ENCODE data around the gene SEMA4B.
"Not testable (repeated sequence)": the region's sequence is repeated elsewhere in the genome, so short reads cannot be mapped to it uniquely, and the experiment has no call there.

SEMA4B gene

DNA sequence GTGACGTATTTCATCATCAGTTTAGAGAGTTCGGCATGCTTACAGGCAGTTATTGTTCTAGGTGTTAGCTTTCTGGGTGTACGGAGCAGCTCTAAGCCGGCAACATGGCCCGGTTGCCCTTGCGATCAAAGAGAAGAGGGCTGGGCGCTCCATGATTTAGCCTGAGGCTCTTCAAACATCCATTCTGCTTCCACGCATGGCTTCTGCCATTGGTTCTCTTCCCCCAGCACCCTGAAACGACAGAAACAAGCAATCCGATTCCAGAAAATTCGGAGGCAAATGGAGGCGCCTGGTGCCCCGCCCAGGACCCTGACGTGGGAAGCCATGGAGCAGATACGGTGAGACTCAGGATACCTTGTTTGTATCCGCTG, 64.9 kb downstream of the SEMA4B start:
- Histone ChIP-seq H3K27me3 (ENCODE audit: control insufficient read depth, insufficient read depth, low read length) (no peaks in the 10 kb centered on the region), H3K4me1 (ENCODE audit: control insufficient read depth, insufficient read depth, low read length) (peaks cover 22% of the 10 kb centered on the region), H3K9me3 (ENCODE audit: control insufficient read depth, insufficient read depth, low read length) (no peaks in the 10 kb centered on the region), H3K9ac (ENCODE audit: low read depth, low read length) (peak overlapping the region; percentile 81), H3K4me3 (ENCODE audit: low read depth, low read length) (peak overlapping the region; percentile 97), H3K36me3 (ENCODE audit: control insufficient read depth, insufficient read depth, low read length) (peaks cover 34% of the 10 kb centered on the region), H3K27ac (ENCODE audit: low read depth, low read length) (peak overlapping the region; percentile 95)

DNA sequence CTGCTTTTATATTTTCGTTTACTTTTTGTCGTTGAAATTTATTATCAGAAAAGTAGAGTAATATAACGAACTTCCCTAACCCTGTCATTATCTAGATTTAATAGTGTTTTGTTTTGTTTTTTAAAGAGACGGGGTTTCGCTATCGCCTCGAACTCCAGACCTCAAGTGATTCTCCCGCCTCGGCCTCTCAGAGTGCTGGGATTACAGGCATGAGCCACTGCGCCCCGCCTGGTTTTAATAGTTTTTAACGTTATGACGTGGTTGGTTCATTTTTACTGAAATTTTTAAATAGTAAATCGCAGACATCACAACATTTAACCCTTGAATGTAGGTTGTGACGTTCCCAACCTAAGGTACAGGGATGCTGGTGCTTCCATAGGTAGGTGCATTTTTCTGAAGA, 65.4 kb downstream of the SEMA4B start:
- H3K4me3 ChIP-seq (ENCODE audit: low read depth, low read length), result peak overlapping the region; percentile 97
- H3K9me3 ChIP-seq (ENCODE audit: control insufficient read depth, insufficient read depth, low read length), result no peaks in the 10 kb centered on the region
- peak overlapping the region; percentile 95 for H3K27ac ChIP-seq (ENCODE audit: low read depth, low read length)

DNA sequence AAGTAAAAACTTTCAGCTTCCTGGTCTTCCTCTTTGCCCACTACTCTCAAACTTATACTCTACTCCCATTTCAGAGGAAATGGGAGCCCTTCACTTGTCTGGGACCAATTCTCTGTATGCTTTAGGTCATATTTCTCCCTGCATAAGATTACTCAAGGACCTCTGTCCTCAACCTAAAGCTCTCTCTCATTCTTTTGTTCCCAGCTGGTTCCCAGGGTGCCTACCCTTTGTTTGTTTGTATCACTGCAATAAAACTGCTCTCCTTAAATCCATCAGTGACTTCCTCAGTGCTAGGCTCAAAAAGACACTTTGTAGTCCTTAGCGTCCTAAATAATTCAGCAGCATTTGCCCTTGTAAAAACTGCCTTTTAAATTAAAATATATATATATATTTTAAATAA, 67.3 kb downstream of the SEMA4B start:
- Histone ChIP-seq H3K9me3 (ENCODE audit: control insufficient read depth, insufficient read depth, low read length) (no peaks in the 10 kb centered on the region), H3K27ac (ENCODE audit: low read depth, low read length) (no peak overlapping the region), H3K4me1 (ENCODE audit: control insufficient read depth, insufficient read depth, low read length) (peaks cover 22% of the 10 kb centered on the region), H3K36me3 (ENCODE audit: control insufficient read depth, insufficient read depth, low read length) (peaks cover 56% of the 10 kb centered on the region), H3K27me3 (ENCODE audit: control insufficient read depth, insufficient read depth, low read length) (no peaks in the 10 kb centered on the region), H3K9ac (ENCODE audit: low read depth, low read length) (no peak overlapping the region), H3K4me3 (ENCODE audit: low read depth, low read length) (peak overlapping the region; percentile 14; the same call in 1 of the 2 replicates)

More for the DNA sequence above, 65.4 kb downstream of the SEMA4B start:
- peaks cover 22% of the 10 kb centered on the region for H3K4me1 ChIP-seq (ENCODE audit: control insufficient read depth, insufficient read depth, low read length)
- peaks cover 38% of the 10 kb centered on the region for H3K36me3 ChIP-seq (ENCODE audit: control insufficient read depth, insufficient read depth, low read length)
- peak overlapping the region; percentile 81 for H3K9ac ChIP-seq (ENCODE audit: low read depth, low read length)
- no peaks in the 10 kb centered on the region for H3K27me3 ChIP-seq (ENCODE audit: control insufficient read depth, insufficient read depth, low read length)

DNA sequence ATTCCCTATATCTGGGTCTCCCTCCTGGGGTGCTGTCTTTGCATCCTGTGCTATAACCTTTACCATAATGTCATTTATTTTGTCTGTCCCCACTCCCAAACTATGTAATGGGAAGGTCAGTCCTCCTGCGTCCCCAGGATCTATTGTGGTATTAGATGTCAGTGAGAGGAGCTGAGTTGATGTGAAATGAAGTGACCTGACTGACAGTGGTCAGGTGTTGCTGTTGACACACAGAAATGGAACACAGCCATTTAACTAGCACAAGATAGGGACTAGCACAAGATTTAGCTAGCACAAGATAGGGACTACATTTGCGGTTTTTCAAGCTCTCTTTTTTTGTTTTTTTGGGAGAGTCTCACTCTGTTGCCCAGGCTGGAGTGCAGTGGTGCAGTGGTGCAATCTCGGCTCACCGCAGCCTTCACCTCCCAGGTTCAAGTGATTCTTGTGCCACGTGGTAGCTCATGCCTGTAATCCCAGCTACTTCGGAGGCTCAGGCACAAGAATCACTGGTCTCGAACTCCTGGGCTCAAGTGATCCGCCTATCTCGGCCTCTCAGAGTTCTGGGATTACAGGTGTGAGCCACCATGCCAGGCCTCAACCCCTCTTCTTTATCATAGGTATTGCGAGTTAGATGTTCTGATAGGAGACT, 69.5 kb downstream of the SEMA4B start:
- no peak overlapping the region for H3K9ac ChIP-seq (ENCODE audit: low read depth, low read length)
- H3K4me1 ChIP-seq (ENCODE audit: control insufficient read depth, insufficient read depth, low read length), result peaks cover 18% of the 10 kb centered on the region
- H3K27ac ChIP-seq (ENCODE audit: low read depth, low read length), result no peak overlapping the region
- no peaks in the 10 kb centered on the region for H3K27me3 ChIP-seq (ENCODE audit: control insufficient read depth, insufficient read depth, low read length)
- peaks cover 60% of the 10 kb centered on the region for H3K36me3 ChIP-seq (ENCODE audit: control insufficient read depth, insufficient read depth, low read length)
- H3K9me3 ChIP-seq (ENCODE audit: control insufficient read depth, insufficient read depth, low read length), result no peaks in the 10 kb centered on the region
- H3K4me3 ChIP-seq (ENCODE audit: low read depth, low read length), result no peak overlapping the region

DNA sequence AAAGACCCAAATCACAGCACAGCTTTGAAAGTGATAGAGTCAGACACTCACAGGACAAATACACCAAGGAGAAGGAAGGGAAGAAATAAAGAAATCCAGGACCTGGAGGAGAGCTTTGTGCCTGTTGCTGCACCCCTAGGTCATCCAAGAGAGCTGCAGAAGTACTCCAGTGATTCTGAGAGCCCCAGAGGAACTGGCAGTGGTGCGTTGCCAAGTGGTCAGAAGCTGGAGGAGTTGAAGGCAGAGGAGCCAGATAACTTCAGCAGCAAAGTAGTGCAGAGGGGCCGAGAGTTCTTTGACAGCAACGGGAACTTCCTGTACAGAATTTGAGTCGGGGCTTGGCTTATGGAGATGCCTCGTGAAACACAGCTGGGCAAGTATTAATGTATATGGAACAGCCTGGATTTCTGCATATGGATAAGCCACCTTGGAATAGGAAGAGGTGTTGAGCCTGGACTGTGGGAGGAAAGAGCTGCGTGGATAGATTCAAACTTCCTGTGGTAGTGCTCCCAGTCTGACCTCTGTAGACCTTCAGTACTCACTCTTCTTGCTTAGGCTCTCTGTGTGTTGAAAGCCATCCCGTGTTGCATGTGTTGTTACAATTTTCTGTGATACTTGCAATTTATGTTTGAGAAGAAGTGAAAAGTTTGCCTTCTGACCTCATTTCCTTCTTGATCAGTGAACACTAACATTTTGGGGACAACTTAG, 70.5 kb downstream of the SEMA4B start:
- H3K27me3 ChIP-seq (ENCODE audit: control insufficient read depth, insufficient read depth, low read length), result no peaks in the 10 kb centered on the region
- no peaks in the 10 kb centered on the region for H3K9me3 ChIP-seq (ENCODE audit: control insufficient read depth, insufficient read depth, low read length)
- H3K9ac ChIP-seq (ENCODE audit: low read depth, low read length), result no peak overlapping the region
- peaks cover 16% of the 10 kb centered on the region for H3K4me1 ChIP-seq (ENCODE audit: control insufficient read depth, insufficient read depth, low read length)
- H3K4me3 ChIP-seq (ENCODE audit: low read depth, low read length), result no peak overlapping the region
- no peak overlapping the region for H3K27ac ChIP-seq (ENCODE audit: low read depth, low read length)
- H3K36me3 ChIP-seq (ENCODE audit: control insufficient read depth, insufficient read depth, low read length), result peaks cover 59% of the 10 kb centered on the region

DNA sequence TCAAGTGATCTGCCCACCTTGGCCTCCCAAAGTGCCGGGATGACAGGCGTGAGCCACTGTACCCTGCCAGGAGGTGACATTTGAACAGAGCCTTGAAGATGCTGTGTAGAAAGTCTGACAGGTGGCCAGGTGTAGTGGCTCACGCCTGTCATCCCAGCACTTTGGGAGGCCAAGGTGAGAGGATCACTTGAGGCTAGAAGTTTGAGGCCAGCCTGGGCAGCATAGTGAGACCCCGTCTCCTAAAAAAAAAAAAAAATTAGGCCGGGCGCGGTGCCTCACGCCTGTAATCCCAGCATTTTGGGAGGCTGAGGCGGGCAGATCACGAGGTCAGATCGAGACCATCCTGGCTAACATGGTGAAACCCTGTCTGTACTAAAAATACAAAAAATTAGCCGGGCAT, 77.3 kb downstream of the SEMA4B start:
- not testable (repeated sequence) for H3K9me3 ChIP-seq (ENCODE audit: control insufficient read depth, insufficient read depth, low read length); H3K9ac ChIP-seq (ENCODE audit: low read depth, low read length); H3K27ac ChIP-seq (ENCODE audit: low read depth, low read length); H3K27me3 ChIP-seq (ENCODE audit: control insufficient read depth, insufficient read depth, low read length); H3K4me1 ChIP-seq (ENCODE audit: control insufficient read depth, insufficient read depth, low read length); H3K4me3 ChIP-seq (ENCODE audit: low read depth, low read length); H3K36me3 ChIP-seq (ENCODE audit: control insufficient read depth, insufficient read depth, low read length)
